ENCODE data around the gene POLR2I. TPM values are rescaled to one million over a fixed set of nuclear protein-coding genes. Genes with fewer than 3 reads are reported as not detected.
A peak's percentile ranks its signal among the peaks of the same experiment; 100 is the strongest.

POLR2I gene
- total and polyA plus RNA-seq, 9 of the 15 experiments (the other 6 are each of a cell fraction or from before 2014, with no cell fraction given), result 28.0 to 283 (median 123) TPM

DNA sequence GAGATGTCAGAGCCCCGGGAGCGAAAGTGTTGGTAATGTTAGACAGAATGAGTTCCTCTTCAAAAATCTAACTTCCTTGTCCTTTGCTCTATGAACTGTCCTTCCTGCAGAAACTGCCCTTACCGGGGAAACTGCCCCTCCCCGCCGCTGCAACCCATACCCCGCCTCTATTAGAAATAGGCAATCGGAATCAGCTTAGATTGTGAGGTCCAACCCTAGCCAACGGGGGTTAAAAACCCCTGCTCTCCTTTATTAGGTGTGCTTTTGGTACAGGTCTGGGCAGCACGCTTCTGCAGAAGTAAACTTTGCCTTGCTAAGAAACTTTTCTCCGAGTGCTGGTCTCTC is 13.7 kb upstream of the POLR2I start:
- peak overlapping the region; percentile 78 for H3K4me2 ChIP-seq (ENCODE audit: insufficient read depth, low read length)
- peak overlapping the region; percentile 87 for H2AFZ ChIP-seq (ENCODE audit: low read depth, low read length)
- no peak for TF ChIP-seq HDAC8 (tag; IDR thresholded peaks at IDR 0.05)
- no peak for TF ChIP-seq ZC3H8 (IDR thresholded peaks at IDR 0.05)
- TF ChIP-seq CCAR2 (IDR thresholded peaks at IDR 0.05; ENCODE audit: low read depth, low read length), result no peak
- TF ChIP-seq ZFX (CRISPR knock-in tag; IDR thresholded peaks at IDR 0.05), result peak; percentile 25; the same call in 1 of the 2 replicates
- TF ChIP-seq SMAD2 (IDR thresholded peaks at IDR 0.05; ENCODE audit: low read depth, low read length), result no peak
- TF ChIP-seq ZNF561 (CRISPR knock-in tag; conservative IDR thresholded peaks at IDR 0.05), result 0 out of 2 replicates have a peak, but pooled peaks have one; percentile 30
- TF ChIP-seq GTF2E2 (tag; IDR thresholded peaks at IDR 0.05), result 0 out of 2 replicates have a peak, but pooled peaks have one; percentile 23
- 0 out of 2 replicates have a peak, but pooled peaks have one; percentile 4 for TF ChIP-seq CBX1 (IDR thresholded peaks at IDR 0.05; ENCODE audit: low read depth)
- TF ChIP-seq, protein P1, sequence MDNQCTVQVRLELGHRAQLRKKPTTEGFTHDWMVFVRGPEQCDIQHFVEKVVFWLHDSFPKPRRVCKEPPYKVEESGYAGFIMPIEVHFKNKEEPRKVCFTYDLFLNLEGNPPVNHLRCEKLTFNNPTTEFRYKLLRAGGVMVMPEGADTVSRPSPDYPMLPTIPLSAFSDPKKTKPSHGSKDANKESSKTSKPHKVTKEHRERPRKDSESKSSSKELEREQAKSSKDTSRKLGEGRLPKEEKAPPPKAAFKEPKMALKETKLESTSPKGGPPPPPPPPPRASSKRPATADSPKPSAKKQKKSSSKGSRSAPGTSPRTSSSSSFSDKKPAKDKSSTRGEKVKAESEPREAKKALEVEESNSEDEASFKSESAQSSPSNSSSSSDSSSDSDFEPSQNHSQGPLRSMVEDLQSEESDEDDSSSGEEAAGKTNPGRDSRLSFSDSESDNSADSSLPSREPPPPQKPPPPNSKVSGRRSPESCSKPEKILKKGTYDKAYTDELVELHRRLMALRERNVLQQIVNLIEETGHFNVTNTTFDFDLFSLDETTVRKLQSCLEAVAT (IDR thresholded peaks at IDR 0.05), result no peak
- TF ChIP-seq MIER1 (IDR thresholded peaks at IDR 0.05; ENCODE audit: low read depth), result no peak
- no peak for TF ChIP-seq ZNF143 (CRISPR knock-in tag; IDR thresholded peaks at IDR 0.05)
- no peak for TF ChIP-seq ZNF436 (CRISPR knock-in tag; IDR thresholded peaks at IDR 0.05)
- TF ChIP-seq KHSRP (IDR thresholded peaks at IDR 0.05), result no peak
- TF ChIP-seq ZNF79 (CRISPR knock-in tag; IDR thresholded peaks at IDR 0.05; ENCODE audit: low read depth), result no peak
- TF ChIP-seq MYNN (IDR thresholded peaks at IDR 0.05), result no peak
- no peak for TF ChIP-seq MYNN (CRISPR knock-in tag; IDR thresholded peaks at IDR 0.05)
- TF ChIP-seq RFX5 (IDR thresholded peaks at IDR 0.05; ENCODE audit: low read depth, low read length), result no peak
- no peak for TF ChIP-seq ILK (tag; IDR thresholded peaks at IDR 0.05; ENCODE audit: borderline replicate concordance, low read depth)
- no peaks in the 10 kb centered on the region for H3K9me1 ChIP-seq (ENCODE audit: control insufficient read depth, insufficient read depth, low read length)
- peak overlapping the region; percentile 64 for H3K27ac ChIP-seq (ENCODE audit: extremely low read depth, low read depth, low read length)
- intact Hi-C loops (cut with micrococcal nuclease), result loop anchor here (1.0 kb wide), 2 partner anchors 11 to 42 kb away; no protein-coding TSS in a partner anchor
- WGBS (ENCODE audit: insufficient coverage, low coverage, missing lambda C conversion rate), result 20% methylated on average over 10 of the region's 10 CpGs
- FAIRE-seq, result peak; percentile 51
- H3K4me3 ChIP-seq, result peak overlapping the region; percentile 46
- no peaks in the 10 kb centered on the region for H3K79me2 ChIP-seq (ENCODE audit: control insufficient read depth, insufficient read depth, low read length)
- CTCF ChIA-PET (ENCODE audit: low intra/inter-chr PET ratio), result interaction anchor here (0.7 to 3.4 kb wide), 3 partner anchors 43 to 86 kb away, joined by 3 to 49 read pairs (median 5); partner anchors contain the start of gene ZNF565
- H3K36me3 ChIP-seq (ENCODE audit: control insufficient read depth, insufficient read depth, low read length), result peaks cover 6% of the 10 kb centered on the region; the same call in 1 of the 3 replicates
- POLR2A ChIA-PET, result interaction anchor here (0.7 to 1.4 kb wide), 8 partner anchors 9 to 369 kb away, joined by 3 to 9 read pairs (median 3); partner anchors contain the start of genes CAPNS1, POLR2I and TBCB
- TSS peak; percentile 93 for BruUV-seq (replicated peaks)
- peak; percentile 9 for ATAC-seq
- peak in 3 of 4 experiments; percentile 29 to 33 (median 29) for DNase-seq (ENCODE audit: extremely low read depth in 1 of 4, low spot score in 3 of 4)
- H3K4me1 ChIP-seq (replicated peaks in 1 of 2; ENCODE audit: control insufficient read depth in 2 of 2, insufficient read depth in 2 of 2, low read length in 2 of 2), result peaks cover 0 to 15% of the 10 kb centered on the region in 2 experiments; a peak in 2 of 5 replicates
- H3K27me3 ChIP-seq (ENCODE audit: control insufficient read depth in 2 of 2, insufficient read depth in 2 of 2, low read length in 2 of 2), result no peaks in the 10 kb centered on the region
- H3K9ac ChIP-seq (ENCODE audit: insufficient read depth in 1 of 2, low read depth in 2 of 2, low read length in 2 of 2), result peak overlapping the region; percentile 55 to 82; a peak in 3 of 4 replicates
- in situ Hi-C loops (cut with MboI), result loop anchor here (5.0 kb wide), 1 partner anchor 44 kb away; no protein-coding TSS in a partner anchor
- H3K9me3 ChIP-seq (replicated peaks; ENCODE audit: control insufficient read depth, insufficient read depth, low read depth, low read length), result no peaks in the 10 kb centered on the region
- H4K20me1 ChIP-seq (replicated peaks; ENCODE audit: control insufficient read depth, insufficient read depth, low read length), result no peaks in the 10 kb centered on the region

Measured in K562 (cell line).